B cell (primary cell): ENCODE measurements around the gene PSKH1. TPM values are rescaled to one million over a fixed set of nuclear protein-coding genes. Genes with fewer than 3 reads are reported as not detected.

Source experiments
- ATAC-seq: fragments of 200-7000 bp; cut with Tn5 transposase; one replicate; pipeline ENCODE4 v1.10.0; 2021; ENCODE audit warnings: low read depth, mild to moderate bottlenecking, moderate number of reproducible peaks, moderate library complexity
- CTCF ChIA-PET: fragments of 350-600 bp; sonication (Branson Sonifier 250); formaldehyde crosslinking; loops from one replicate; lab custom pipeline; 2021; ENCODE audit warnings: antibody characterized with exemption, inconsistent platforms; lab: Charles Lee
- POLR2A ChIA-PET: fragments of 350-600 bp; sonication (Branson Sonifier 250); formaldehyde crosslinking; loops from one replicate; lab custom pipeline; 2021; ENCODE audit warnings: antibody characterized with exemption; lab: Charles Lee
- DNase-seq: peaks from one replicate; pipeline ENCODE4 v3.0.0; 2013
- H2AFZ ChIP-seq: 2 replicates; pipeline ENCODE4 v1.6.1; 2012; ENCODE audit warnings: mild to moderate bottlenecking, low read depth, low read length; ENCODE audit not compliant: insufficient read depth, poor library complexity, severe bottlenecking
- H3K27ac ChIP-seq, 2 donors: 1 replicate in 1 of 2; 2 replicates in 1 of 2; pipeline ENCODE4 v1.5.1; 2012 to 2013; ENCODE audit warnings: low read length in 2 of 2, mild to moderate bottlenecking in 2 of 2, moderate library complexity in 1 of 2
- H3K27me3 ChIP-seq, 4 experiments: fragments of 200-600 bp in 1 of 4; sonication (generic) in 1 of 4; replicated peaks in 1 of 4; 1 replicate in 2 of 4; 2 replicates in 2 of 4; pipeline versions ENCODE4 v1.6.1 to v1.7.0; 2013 to 2016; ENCODE audit warnings: low read length in 3 of 4, mild to moderate bottlenecking in 2 of 4, mixed read lengths in 1 of 4, moderate library complexity in 1 of 4; ENCODE audit not compliant: insufficient read depth in 4 of 4, control insufficient read depth in 3 of 4; ENCODE audit errors: control extremely low read depth in 1 of 4
- H3K36me3 ChIP-seq, 2 experiments: replicated peaks in 1 of 2; 1 replicate in 1 of 2; 2 replicates in 1 of 2; pipeline versions ENCODE4 v1.6.1 to v1.7.1; 2013; ENCODE audit warnings: low read length in 1 of 2; ENCODE audit not compliant: insufficient read depth in 2 of 2, control insufficient read depth in 1 of 2; ENCODE audit errors: control extremely low read depth in 1 of 2, extremely low read depth in 1 of 2
- H3K4me1 ChIP-seq, 2 donors: fragments of 200-600 bp in 1 of 2; sonication (generic) in 1 of 2; 1 replicate in 1 of 2; 2 replicates in 1 of 2; pipeline versions ENCODE4 v1.5.1 to v1.6.1; 2013 to 2017; ENCODE audit warnings: low read length in 2 of 2; ENCODE audit not compliant: control insufficient read depth in 2 of 2, insufficient read depth in 2 of 2
- H3K4me2 ChIP-seq: replicated peaks from 2 replicates; pipeline ENCODE3; 2012; ENCODE audit warnings: mild to moderate bottlenecking, low read depth, low read length; ENCODE audit not compliant: poor library complexity, severe bottlenecking
- H3K4me3 ChIP-seq, 5 experiments: fragments of 200-600 bp in 1 of 5; sonication (generic) in 1 of 5; 1 replicate in 3 of 5; 2 replicates in 2 of 5; pipeline versions ENCODE4 v1.5.1 to v1.7.0; 2011 to 2016; ENCODE audit warnings: low read length in 4 of 5, mild to moderate bottlenecking in 4 of 5, low read depth in 2 of 5, control low read depth in 1 of 5, moderate library complexity in 1 of 5; ENCODE audit not compliant: insufficient read depth in 1 of 5; ENCODE audit errors: control extremely low read depth in 1 of 5, extremely low read depth in 1 of 5
- H3K79me2 ChIP-seq: fragments of 200-600 bp; sonication (generic); one replicate; pipeline ENCODE4 v1.6.0; 2016; ENCODE audit warnings: low read length; ENCODE audit not compliant: control insufficient read depth, insufficient read depth
- H3K9ac ChIP-seq: fragments of 200-600 bp; sonication (generic); 2 replicates; pipeline ENCODE4 v1.6.1; 2017; ENCODE audit warnings: mild to moderate bottlenecking, low read length, moderate library complexity
- H3K9me3 ChIP-seq, 3 donors: one replicate each; pipeline versions ENCODE4 v1.6.1 to v1.7.1; 2013; ENCODE audit warnings: low read length in 2 of 3; ENCODE audit not compliant: control insufficient read depth in 2 of 3, insufficient read depth in 1 of 3; ENCODE audit errors: control extremely low read depth in 1 of 3
- H4K20me1 ChIP-seq: 2 replicates; pipeline ENCODE4 v1.6.0; 2012; ENCODE audit warnings: mild to moderate bottlenecking, low read length; ENCODE audit not compliant: insufficient read depth, control insufficient read depth, poor library complexity, severe bottlenecking
- H3K27ac Mint-ChIP-seq: one replicate; pipeline ENCODE4 v1.8.0; 2021; ENCODE audit warnings: mixed read lengths
- H3K27me3 Mint-ChIP-seq: one replicate; pipeline ENCODE4 v1.8.0; 2021; ENCODE audit warnings: mixed read lengths
- H3K4me1 Mint-ChIP-seq: one replicate; pipeline ENCODE4 v1.8.0; 2021; ENCODE audit warnings: mixed read lengths
- H3K4me3 Mint-ChIP-seq: one replicate; pipeline ENCODE4 v1.8.0; 2021; ENCODE audit warnings: mixed read lengths
- H3K9me3 Mint-ChIP-seq: one replicate; pipeline ENCODE4 v1.8.0; 2022; ENCODE audit warnings: mixed read lengths; ENCODE audit not compliant: insufficient read depth
- EZH2 ChIP-seq: IDR thresholded peaks from 2 replicates; pipeline ENCODE4 v1.6.1; 2012; ENCODE audit warnings: borderline replicate concordance, low read depth, mild to moderate bottlenecking, moderate library complexity, low read length; ENCODE audit not compliant: insufficient read depth, poor library complexity, severe bottlenecking
- WGBS: methylation state at CpG from one replicate; pipeline ENCODE4 v1.1.5; 2013; ENCODE audit warnings: missing lambda C conversion rate; ENCODE audit not compliant: insufficient coverage; 5-methylcytosine and 5-hydroxymethylcytosine counted together
- intact Hi-C: fragments of 100-400 bp; cut with micrococcal nuclease; formaldehyde crosslinking; loops from one replicate; pipeline ENCODE4 v1.10.0; 2022
- polyA plus RNA-seq: library from polyadenylated mRNA; depleted of rRNA; stranded (reverse); fragments of >200 nt; gene quantifications from 2 replicates; pipeline ENCODE4 v1.2.3, GENCODE V29; 2012
- total RNA-seq, 2 donors: library from RNA; stranded (reverse); fragments of 120-200 nt in 1 of 2; gene quantifications; 1 replicate in 1 of 2; 2 replicates in 1 of 2; pipeline versions ENCODE4 v1.2.3 to v1.2.4, GENCODE V29; 2013 to 2022
- TF ChIP-seq, protein P1 (sequence below): fragments of 200-600 bp; IDR thresholded peaks from one replicate; pipeline ENCODE4 v1.8.0; 2022; ENCODE audit warnings: antibody characterized with exemption, mild to moderate bottlenecking

PSKH1 gene
- total and polyA plus RNA-seq, 2 donors (not counting 1 experiment from before 2014, with no cell fraction given): 20.1 to 29.1 TPM

DNA sequence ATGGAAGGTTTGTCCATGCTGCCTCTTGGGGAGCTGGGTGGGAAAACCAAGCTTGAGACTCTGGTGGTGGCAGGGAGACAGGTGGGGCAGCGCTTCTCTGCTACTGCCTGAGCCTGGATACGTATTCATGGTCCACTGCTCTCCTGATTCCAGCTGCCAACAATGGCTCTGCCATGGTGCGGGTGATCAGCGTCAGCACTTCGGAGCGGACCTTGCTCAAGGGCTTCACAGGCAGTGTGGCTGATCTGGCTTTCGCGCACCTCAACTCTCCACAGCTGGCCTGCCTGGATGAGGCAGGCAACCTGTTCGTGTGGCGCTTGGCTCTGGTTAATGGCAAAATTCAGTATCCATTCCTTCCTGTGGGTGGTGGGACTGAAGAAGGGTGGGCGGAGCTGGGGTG lies 16.0 kb upstream of the PSKH1 start:
- Mint-ChIP-seq H3K27me3 (no peaks in the 10 kb centered on the region), H3K9me3 (no peaks in the 10 kb centered on the region), H3K27ac (no peak overlapping the region), H3K4me3 (no peak overlapping the region), H3K4me1 (peaks cover 33% of the 10 kb centered on the region)
- peaks cover 37% of the 10 kb centered on the region for H3K79me2 ChIP-seq
- no peak overlapping the region for H3K27ac ChIP-seq
- intact Hi-C loops: no loop called here
- no peak overlapping the region for H3K4me3 ChIP-seq
- no peaks in the 10 kb centered on the region for H3K9me3 ChIP-seq
- peaks cover 22 to 24% of the 10 kb centered on the region in 2 donors for H3K4me1 ChIP-seq
- H3K9ac ChIP-seq: no peak overlapping the region
- H3K4me2 ChIP-seq: no peak overlapping the region
- H3K36me3 ChIP-seq: peaks cover 0 to 57% of the 10 kb centered on the region in 2 experiments
- 98% methylated on average over 9 of the region's 11 CpGs for WGBS
- TF ChIP-seq EZH2: no peak
- TF ChIP-seq, protein P1, sequence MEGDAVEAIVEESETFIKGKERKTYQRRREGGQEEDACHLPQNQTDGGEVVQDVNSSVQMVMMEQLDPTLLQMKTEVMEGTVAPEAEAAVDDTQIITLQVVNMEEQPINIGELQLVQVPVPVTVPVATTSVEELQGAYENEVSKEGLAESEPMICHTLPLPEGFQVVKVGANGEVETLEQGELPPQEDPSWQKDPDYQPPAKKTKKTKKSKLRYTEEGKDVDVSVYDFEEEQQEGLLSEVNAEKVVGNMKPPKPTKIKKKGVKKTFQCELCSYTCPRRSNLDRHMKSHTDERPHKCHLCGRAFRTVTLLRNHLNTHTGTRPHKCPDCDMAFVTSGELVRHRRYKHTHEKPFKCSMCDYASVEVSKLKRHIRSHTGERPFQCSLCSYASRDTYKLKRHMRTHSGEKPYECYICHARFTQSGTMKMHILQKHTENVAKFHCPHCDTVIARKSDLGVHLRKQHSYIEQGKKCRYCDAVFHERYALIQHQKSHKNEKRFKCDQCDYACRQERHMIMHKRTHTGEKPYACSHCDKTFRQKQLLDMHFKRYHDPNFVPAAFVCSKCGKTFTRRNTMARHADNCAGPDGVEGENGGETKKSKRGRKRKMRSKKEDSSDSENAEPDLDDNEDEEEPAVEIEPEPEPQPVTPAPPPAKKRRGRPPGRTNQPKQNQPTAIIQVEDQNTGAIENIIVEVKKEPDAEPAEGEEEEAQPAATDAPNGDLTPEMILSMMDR: no peak
- ATAC-seq (no peak), DNase-seq (no peak)
- no peak overlapping the region for H2AFZ ChIP-seq
- H3K27me3 ChIP-seq: no peaks in the 10 kb centered on the region
- CTCF ChIA-PET: interaction anchor here (1.5 kb wide), 1 partner anchor 58 kb away, joined by 3 read pairs; no protein-coding TSS in a partner anchor
- POLR2A ChIA-PET: no interaction called here
- peaks cover 33% of the 10 kb centered on the region for H4K20me1 ChIP-seq

- no peaks in the 10 kb centered on the region for H3K9me3 Mint-ChIP-seq
- H3K4me1 Mint-ChIP-seq: peaks cover 24% of the 10 kb centered on the region
- Histone ChIP-seq H3K36me3 (peaks cover 0 to 68% of the 10 kb centered on the region in 2 experiments), H3K9me3 (no peaks in the 10 kb centered on the region), H2AFZ (no peak overlapping the region), H3K4me3 (no peak overlapping the region), H3K4me2 (no peak overlapping the region), H3K79me2 (peaks cover 34% of the 10 kb centered on the region), H3K27ac (no peak overlapping the region), H4K20me1 (peaks cover 33% of the 10 kb centered on the region), H3K27me3 (no peaks in the 10 kb centered on the region), H3K4me1 (peaks cover 16% of the 10 kb centered on the region in 2 donors), H3K9ac (no peak overlapping the region)
- no peaks in the 10 kb centered on the region for H3K27me3 Mint-ChIP-seq
- POLR2A ChIA-PET: no interaction called here
- ATAC-seq (no peak), DNase-seq (no peak)
- intact Hi-C loops: no loop called here
- no peak overlapping the region for H3K27ac Mint-ChIP-seq
- 90% methylated on average over 4 of the region's 6 CpGs for WGBS
- H3K4me3 Mint-ChIP-seq: no peak overlapping the region
- CTCF ChIA-PET: interaction anchor here (0.9 to 1.1 kb wide), 2 partner anchors 62 to 162 kb away, joined by 4 read pairs; no protein-coding TSS in a partner anchor
- no peak for TF ChIP-seq EZH2
- TF ChIP-seq, protein P1: no peak
These were observed 14.8 kb upstream of the PSKH1 start for GRCh38 chr16:67878232-67878631.
